GM12892 (cell line): Measurements from ENCODE around the gene NLRC5.

Experiments used
- POLR2A ChIP-seq: IDR thresholded peaks from 2 replicates; pipeline ENCODE4 v1.6.1; 2011; ENCODE audit warnings: low read depth, low read length, control low read depth
- POLR2AphosphoS5 ChIP-seq: IDR thresholded peaks from 2 replicates; pipeline ENCODE4 v1.6.1; 2011; ENCODE audit warnings: low read depth, low read length, control low read depth

GRCh38 chr16:56941856-56942331 lies 47.5 kb upstream of the NLRC5 start:
- TF ChIP-seq POLR2A = peak; percentile 63
- TF ChIP-seq POLR2AphosphoS5 = peak; percentile 81; the same call in 1 of the 2 replicates
